ENCODE results near the gene FNTB.
"Not testable (repeated sequence)": the region's sequence is repeated elsewhere in the genome, so short reads cannot be mapped to it uniquely, and the experiment has no call there.

FNTB gene

DNA sequence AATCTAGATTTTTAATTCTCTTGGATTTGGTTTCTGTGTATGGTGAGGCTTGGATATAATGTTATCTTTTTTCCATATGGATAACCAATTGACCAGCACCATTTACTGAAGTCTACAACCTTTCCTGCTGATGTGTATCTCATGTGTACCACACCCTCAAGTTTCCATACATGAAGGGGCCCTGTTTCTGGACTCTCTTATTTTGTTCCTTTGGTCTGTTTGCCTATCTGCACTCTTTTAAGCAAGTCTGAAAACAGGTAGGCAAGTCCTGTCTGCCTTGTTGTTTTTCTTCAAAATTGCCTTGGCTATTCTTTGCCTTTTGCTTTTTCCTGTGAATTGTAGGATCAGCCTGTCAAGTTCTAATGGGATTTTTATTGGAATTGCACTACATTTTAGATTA lies 71.0 kb downstream of the FNTB start:
- no peak for DNase-seq

DNA sequence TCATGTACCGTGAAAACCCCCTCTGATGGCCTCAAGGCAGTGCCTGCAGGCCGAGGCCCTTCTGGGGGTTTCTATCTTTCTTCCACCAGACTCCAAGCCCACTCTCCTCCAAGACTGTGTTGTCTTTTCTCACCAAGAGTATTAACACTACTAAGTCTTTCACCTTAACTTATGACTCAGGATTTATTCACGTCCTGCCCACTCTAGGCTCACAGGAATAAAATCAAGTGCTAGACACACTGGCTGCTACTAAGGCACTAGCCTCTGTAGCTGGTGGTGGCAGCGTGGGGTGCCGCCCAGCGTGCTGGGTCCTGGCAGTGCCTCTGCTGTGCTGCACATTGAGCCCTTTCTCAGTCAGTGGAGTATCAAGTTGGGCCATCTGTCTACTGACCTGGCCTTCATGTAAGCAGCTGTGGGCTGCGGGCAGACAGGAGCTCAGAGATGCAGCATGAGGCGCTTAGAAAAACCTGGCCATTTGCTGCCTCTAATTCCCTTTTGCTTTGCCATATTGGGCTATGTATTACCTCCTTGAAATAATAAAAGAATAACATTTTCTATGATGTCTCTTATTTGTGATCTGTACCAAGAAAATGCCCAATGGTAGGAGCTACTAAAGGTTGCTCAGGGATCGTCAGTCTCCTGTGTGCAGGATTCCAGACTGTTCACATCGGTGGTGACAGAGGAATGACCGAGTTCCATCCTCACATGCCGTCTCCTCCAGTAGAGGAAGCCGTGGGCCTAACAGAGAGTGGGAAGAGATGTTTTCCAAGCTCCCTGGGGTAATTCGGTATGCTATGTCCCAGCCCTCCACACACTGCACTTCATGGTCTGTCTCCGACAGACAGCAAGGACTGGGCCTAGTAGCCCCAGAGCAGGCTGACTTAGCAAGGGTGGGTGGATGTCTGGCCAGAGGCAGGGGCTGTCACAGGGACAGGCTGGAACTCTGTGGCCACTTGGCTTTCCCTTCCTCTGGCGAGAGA lies 75.7 kb downstream of the FNTB start:
- no peak for DNase-seq

DNA sequence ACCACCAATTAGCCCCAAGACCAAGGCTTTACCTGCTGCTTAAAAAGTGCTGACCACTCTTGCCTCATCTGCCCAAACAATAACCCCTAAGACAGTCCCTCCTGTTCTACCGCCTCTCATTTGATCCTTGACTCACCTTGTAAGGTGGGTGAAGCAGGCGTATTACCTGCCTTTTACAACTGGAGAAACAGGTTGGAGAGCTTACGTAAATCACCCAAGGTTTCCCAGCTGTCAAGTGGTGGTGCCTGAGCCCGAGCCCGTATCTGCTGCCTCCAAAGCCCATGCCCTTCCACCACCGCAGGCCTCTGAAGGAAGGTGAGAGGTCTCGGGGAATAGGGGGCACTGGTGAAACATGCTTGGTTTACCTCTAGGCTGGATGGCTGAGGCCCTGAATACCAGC lies 79.0 kb downstream of the FNTB start:
- DNase-seq: no peak

DNA sequence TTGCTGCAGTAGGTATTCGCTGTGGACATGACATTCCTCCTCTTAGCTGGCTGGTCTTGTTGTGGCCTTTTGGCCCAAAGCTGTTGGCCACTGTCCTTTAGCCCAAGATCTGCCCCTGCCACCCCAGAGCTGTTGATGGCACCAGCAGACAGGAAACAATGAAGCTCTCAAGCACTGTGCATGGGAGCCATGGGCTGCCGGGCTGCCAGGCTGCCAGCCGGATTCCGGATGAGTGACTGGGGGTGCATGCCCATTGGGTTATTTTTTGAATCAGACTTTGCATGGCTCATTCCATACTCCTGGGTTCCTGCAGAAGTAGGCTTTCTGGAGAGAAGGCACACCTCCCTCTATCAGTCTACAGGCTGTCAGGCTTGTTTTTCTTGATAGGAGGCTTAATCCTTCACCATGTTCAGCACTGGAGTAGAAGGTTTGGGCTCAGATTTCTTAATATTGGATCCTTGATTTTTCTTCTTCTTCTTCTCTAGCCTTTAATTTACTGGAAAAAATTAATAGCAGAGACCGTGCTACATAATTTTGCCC lies 83.2 kb downstream of the FNTB start:
- DNase-seq: no peak

DNA sequence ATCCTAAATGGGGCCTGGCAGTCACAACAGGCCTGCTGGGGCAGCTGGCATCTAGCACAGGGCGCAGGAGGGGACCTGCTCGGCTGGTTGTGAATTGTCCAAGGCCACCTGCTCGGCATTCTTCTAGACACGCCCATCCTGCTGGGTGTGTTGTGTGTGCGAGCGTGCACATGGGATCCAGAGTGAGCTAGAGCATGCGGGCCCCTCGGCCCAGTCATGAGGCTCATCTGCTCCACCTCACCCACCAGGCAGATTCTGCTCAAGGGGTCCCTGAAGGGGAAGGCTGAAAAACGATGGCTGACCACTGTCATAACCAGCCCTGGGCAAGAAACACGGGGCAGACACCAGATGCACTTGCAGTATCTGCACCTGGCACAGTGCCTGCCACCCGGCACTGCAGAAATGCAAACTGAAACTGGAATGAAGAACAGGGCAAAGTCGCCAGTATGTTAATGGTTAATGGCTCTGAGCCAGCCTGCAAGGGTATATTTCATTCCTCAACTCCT lies 83.8 kb downstream of the FNTB start:
- DNase-seq: no peak

DNA sequence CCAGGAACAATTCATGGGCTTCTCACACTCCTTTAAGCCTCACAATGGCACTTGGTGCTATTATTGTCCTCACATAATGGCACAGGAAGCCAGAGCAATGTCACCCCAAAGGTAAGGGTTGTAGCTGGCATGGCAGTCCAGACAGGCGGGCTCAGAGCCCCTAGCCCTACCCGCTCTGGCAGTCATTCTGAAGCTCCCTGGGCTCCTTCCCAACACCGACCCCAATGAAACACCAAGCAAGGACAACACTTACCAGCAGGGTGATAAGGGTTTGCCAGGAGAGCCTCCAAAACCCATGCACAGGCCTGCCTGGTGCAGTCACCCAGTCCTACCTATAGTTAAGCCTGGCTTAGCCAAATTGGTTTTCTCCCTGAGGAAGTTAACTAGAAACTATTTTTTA lies 84.8 kb downstream of the FNTB start:
- no peak for DNase-seq

DNA sequence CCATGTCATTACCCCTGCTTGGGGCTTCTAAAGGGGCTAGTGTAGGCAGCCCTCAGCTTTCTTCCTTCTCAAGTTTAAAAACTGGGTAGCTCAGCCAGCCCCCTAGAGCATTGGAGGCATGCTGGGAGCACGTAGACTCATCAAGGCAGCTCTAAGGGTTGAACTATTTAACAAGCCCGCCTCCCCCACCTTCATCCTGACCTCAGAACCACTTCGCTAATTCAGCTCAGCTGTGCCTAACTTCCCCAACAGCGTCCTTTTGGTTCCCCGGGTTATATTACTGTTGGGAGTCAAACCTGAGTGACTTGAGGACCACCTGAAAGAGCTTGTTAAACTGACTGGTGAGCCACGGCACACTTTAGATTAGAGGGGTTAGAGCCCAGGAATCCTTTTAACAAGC lies 85.6 kb downstream of the FNTB start:
- DNase-seq: no peak

DNA sequence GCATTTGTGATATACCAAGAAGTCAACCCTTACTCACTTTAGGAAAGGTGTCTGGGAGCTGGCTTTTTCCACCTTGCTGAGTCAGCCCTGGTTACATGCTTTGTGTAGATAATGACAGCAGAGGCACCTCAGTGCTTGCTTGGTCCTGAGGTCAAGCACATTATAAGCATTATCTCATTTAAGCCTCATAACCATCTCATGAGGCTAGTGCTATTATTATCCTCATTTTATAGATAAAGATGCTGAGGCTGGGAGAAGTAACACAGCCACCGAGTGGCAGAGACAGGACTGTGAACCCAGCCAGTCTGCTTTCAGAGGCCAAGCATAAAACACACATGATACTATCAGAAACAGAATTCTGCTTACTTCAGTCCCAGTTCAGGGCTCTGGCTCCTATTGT lies 86.2 kb downstream of the FNTB start:
- no peak for DNase-seq

DNA sequence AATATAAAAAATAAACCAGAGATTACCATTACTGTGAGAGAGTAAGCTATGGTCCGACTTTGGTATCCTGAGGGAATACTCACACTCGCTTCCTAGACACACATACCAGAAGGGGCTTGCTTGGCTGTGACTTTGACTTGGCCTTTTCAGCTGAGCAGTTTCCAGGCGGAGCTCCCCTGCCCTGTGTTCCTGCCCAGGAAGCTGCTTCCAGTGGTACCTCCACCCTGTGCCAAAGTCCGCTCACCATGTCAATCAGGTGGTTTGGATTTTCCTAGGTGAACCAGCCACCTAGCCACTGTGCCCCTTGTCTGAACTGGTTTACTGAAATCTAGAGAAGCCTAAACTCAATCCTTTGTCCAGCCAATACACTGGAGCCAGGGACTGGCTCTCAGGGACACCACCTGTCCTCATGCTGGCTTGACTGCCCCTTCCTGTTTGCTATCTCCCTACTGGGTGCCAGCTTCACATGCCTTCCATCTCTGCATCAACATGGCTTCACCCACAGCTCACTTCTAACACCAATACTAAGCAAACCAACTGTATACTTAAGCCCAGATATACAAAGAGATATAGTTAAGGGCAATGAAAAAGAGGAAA lies 87.0 kb downstream of the FNTB start:
- no peak for DNase-seq

DNA sequence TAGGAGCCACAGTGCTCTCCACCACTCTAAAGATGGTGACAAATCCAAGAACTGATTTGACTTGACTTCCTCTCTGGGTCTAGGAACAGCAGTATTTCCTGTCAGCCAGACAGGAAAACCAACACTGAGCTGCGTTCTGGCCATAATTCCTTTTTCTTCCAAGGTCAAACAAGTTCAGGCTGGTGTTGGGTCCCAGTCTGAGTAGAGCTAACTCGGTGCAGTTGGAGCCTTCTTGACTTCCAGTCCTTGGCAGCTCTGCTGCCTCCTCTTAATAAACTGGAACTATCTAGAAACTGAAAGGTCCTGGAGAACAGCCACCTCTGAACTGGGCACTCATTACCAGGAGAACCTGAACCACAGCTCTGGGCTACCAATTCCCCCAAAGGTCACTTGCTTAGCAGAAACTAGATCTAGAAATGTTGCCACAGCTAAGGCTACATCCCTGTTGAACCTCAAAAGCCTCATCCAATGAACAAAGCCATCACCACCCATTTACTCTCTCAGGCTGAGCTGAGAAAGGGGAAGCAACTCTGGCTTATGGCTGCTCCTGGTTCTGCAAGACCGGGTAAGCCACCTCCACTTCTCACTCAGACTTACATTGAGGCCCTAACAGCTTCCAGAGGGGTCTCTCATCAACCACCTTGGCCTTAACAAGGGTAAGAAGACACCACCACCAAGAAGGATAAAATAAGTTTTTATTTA lies 87.9 kb downstream of the FNTB start:
- no peak for DNase-seq

DNA sequence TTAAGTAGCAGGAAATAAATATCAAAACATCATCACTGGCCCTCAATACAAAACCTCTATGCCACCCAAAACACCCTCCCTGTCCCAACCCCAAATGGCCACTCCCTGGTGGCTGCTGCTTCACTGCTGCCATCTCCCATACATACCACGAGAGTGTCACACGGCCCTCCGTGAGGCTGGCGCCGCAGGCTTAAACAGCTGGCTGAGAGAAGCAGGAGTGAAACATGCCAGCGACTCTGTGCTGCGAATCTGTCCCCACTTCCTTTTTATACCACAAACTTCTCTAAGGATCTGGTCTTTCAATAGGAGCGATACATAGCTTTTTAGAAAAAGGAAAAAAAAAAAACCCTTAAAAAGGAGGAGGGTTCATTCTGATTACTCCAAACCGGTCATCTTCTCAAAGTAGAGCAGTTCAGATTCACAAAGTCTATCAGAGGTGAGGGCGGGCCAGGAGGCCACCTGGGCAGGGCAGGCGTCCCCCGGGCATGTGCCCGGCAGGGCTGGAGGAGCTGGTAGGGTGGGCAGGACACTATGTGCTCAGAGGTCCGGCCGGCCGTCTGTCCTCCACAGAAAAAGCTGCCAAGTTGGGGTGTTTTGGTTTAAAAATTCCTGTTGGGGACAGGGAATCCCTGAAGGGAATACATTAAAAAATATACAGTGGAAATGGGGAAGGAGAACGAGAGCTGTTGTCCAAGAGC lies 89.1 kb downstream of the FNTB start:
- DNase-seq: no peak

DNA sequence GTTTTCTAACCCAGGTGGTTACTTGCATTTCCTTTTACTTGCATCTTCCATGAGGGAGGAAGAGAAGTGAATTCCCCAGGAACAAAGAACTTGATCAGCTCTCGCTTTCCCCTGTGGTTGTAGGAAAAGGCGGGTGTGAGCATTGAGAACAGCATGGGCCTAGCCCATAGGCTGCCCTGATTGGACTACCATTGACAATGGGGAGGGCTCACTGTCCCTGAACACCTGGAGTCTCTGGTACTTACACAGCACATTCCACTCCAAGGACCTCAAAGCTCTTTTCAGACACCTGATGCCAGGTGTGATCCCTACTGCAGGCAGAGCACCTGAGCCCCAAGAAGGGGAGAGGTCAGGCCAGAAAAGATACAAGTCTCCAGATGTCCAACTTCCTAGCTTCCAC lies 90.6 kb downstream of the FNTB start:
- no peak for DNase-seq

DNA sequence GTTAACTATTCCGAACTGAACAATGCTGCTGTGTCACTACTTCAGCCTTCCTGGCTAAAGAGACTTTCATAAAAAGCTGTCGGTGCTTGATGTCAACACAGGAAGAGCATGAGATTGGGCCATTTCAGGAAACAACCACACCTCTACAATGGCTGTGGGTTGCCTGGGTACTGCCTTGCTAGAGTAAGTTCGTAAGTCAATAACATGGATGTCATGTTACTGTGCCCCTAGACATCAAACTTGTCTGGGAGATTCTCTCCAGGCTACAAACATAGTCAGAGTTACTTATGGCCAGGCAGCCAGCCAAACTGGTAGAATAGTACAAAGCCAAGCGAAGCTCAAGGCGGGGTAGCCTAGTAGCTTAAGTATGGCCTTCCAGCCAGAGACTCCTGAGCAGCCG lies 92.5 kb downstream of the FNTB start:
- no peak for DNase-seq

DNA sequence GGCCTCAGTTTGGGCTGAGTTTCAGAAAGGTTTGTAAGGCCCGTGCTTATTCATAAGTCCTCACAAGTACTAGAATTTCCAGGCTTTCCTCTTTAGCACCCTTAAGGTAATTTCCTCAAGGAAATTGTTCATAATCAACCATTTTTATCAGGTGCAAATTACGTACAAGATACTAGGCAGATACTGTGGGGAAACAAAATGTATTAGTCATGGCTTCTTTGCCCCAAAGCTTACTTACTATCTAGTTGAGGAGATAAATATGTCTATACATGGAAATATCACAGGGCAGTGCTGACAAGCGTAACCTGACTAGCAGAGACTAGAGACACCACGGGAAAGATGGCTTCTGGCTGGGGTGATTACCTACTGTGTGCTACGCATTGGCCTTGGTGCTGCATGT lies 93.1 kb downstream of the FNTB start:
- DNase-seq: no peak

DNA sequence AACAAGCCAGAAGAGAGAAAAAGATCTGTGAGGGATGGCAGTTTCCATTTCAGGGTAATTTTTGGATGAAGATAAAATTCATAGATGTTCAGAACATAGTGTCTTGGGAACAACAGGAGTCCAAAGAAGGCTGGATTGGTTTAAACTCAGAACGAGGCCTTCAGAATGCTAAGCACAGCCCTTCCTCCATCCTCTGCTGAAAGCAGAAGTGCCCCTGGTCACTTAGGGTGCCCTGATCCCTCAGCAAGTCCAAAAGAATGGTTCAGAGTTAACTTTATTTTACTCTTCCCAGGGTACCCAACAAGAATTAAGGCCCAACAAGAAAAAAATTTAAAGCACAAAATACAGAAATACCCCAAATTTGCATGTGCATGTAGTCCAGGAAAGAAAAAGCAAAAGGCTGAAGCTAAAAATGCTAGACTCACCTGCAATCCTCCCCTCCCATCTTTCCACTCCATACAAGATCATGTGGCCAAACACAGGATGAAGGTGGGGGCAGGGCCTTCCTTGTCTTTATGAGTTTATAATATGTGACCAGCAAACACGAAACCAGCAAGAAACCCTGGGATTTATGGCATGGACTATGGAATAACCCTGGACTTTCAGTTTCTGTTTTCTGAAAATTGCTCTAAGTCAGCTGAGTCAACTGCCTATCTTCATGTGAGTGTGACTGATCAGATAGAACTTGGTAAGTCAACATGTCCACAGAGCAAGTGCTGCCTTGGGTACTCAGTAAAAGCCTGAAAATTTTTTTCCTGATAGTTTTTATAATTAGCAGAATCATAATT lies 94.5 kb downstream of the FNTB start:
- DNase-seq: no peak

DNA sequence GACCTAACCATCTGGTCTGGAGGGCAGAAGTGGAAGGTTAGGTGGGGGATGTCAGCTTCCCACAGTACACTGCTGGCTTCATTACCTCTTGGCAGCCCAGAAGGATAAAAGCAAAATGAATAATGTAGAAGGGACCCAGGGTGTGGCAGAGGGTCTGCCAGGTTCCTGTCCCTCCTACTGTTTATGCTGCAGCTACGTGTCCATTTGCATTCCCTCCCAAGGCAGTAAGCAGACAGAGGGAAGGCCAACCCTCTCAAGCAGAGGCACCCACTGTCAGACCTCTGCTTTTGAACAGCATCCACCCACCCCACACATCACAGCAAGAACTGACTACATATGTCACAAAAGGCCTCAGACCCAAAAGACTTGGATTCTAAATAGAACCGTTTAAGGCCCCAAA lies 96.2 kb downstream of the FNTB start:
- no peak for DNase-seq

DNA sequence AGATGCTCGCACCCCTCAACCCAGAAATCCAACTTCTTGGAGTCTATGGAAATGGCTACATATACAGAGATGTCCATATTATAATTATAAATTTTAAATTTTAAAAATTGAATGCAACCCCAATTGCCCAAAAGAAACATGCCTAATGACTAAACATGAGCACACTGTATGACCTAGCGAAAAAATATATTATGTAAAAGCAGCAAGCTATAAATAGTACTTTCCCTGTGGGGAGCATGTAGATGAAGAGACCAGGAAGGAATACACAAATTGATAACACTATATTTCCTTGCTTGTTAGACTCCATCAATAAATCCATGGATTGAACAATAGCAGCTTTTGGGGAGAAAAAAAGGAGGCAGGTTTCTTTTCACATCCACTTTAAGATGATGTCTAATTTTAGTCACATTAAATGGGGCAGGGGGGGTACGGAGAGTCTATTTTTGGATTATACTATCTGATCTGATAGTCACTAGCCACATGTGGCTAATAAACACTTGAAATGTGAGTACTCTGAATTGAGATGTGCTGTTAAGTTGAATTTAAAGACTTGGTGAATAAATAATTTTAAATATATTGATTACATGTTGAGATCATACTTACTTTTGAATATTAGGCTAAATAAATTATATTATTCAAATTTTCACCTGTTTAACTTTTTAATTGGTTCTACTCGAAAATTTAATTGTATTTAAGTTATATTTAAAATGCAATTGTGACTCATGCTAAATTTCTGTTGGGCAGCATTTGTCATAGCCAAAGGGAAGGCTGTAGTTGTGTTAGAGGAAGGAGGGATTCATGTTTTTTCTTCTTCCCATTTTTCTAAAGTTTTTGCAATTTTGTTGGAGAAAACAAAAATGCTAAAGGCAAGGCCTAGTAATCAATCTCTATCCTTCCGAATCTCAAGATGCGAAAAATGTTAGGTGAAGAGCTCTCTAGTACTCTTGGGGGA lies 98.1 kb downstream of the FNTB start:
- no peak for DNase-seq

DNA sequence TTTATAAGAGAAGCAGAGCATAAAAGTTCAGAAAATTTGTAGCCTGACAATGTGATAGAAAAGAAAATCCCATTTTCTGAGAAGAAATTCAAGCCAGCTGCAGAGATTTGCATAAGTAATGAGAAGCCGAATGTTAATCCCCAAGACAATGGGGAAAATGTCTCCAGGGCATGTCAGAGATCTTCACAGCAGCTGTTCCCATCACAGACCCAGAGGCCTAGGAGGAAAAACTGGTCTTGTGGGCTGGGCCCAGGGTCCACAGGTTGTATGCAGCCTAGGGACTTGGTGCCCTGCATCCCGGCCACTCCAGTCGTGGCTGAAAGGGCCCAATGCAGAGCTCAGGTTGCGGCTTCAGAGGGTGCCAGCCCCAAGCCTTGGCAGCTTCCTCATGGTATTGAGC lies 100.0 kb downstream of the FNTB start:
- not testable (repeated sequence) for DNase-seq

DNA sequence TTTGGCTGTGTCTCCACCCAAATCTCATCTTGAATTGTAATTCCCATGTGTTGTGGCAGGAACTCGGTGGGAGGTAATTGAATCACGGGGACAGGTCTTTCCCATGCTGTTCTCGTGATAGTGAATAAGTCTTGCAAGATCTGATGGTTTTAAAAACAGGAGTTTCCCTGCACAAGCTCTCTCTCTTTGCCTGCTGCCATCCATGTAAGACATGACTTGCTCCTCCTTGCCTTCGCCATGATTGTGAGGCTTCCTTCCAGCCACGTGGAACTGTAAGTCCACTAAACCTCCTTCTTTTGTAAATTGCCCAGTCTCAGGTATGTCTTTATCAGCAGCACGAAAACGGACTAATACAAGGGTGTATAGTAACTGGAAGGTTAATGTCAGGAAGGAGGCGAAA lies 101.1 kb downstream of the FNTB start:
- not testable (repeated sequence) for DNase-seq

DNA sequence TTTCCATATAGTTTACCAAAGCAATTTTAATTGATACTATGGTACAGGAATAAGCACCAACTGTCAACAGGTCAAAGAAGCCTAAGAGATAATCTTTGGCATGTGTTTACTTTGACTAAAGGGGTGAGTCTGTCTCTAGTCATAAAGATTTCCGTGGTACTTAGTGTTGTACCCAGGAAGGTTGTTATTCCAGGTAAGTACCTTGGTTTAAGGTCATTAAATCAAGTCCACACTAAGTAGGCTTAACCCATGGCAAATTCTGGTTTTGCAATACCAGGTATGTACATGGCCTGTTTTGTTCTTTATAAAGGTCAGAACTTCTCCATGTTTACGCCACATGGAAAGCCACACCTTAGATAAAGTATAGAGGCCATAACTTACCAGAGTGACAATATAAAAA lies 105.7 kb downstream of the FNTB start:
- no peak for DNase-seq

All from T1000 (cell line).